HPDE6-E6E7 (cell line): ENCODE data around the gene GTF3A.

Experiments
- DNase-seq: peaks from one replicate; pipeline ENCODE4 v3.0.0; 2011; ENCODE audit warnings: missing footprints; ENCODE audit errors: extremely low spot score

The GTF3A gene

GRCh38 chr13:27405546-27406134 is 18.8 kb upstream of the GTF3A start:
- no peak for DNase-seq

DNA sequence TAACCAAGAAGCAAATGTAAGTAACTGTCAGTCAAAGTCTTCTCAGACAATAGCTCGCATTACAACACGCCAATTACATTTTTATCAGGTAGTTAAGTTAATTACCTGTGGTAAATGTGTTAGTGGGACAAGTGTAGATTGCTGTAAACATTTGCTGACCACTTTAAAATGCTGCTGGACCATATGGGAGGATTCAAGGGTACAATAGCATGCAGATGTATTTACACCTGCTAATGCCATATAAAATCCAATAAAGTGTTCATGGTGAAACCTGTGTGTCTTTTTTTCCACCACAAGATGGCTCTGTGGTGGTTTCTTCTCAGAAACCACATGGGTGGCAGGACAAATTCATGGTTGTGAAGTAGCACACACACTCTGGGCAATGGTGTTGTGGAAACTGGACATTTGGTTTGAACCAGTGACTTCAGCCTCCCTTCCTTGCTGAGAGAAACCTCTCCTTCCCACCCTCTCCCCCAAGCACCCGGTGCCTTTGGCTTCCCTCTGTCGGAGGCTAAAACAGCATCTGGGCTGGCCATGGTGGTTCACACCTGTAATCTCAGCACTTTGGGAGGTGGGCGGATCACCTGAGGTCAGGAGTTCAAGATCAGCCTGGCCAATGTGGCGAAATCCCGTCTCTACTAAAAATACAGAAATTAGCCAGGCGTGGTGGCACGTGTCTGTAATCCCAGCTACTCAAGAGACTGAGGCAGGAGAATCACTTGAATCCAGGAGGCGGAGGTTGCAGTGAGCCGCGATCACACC is 18.1 kb upstream of the GTF3A start:
- no peak for DNase-seq

DNA sequence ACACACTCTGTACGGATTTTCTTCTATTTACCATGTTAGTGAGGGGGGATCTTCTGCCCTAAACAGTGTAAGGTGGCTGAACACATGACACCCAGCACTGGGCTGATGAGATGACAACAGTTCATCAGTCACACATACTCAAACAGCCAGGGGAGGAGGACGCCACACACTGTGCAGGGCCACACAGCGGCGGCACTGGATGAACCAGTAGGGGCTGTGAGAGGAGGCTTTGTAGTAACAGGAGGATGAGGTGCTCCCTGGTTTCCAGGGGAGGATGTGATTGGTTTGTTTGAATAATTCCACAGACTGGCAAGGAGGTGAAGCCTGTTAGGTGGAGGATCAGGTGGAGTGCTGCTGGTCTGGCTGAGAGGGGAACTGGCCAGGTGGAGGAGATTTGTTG is 16.3 kb upstream of the GTF3A start:
- no peak for DNase-seq

- no peak for DNase-seq
Observed at GRCh38 chr13:27409013-27409412, 15.4 kb upstream of the GTF3A start.

GRCh38 chr13:27411341-27411740 is 13.1 kb upstream of the GTF3A start:
- DNase-seq, result no peak

GRCh38 chr13:27415116-27415515 is 9.3 kb upstream of the GTF3A start:
- no peak for DNase-seq

GRCh38 chr13:27419328-27419727 is 5.1 kb upstream of the GTF3A start:
- DNase-seq, result no peak

DNA sequence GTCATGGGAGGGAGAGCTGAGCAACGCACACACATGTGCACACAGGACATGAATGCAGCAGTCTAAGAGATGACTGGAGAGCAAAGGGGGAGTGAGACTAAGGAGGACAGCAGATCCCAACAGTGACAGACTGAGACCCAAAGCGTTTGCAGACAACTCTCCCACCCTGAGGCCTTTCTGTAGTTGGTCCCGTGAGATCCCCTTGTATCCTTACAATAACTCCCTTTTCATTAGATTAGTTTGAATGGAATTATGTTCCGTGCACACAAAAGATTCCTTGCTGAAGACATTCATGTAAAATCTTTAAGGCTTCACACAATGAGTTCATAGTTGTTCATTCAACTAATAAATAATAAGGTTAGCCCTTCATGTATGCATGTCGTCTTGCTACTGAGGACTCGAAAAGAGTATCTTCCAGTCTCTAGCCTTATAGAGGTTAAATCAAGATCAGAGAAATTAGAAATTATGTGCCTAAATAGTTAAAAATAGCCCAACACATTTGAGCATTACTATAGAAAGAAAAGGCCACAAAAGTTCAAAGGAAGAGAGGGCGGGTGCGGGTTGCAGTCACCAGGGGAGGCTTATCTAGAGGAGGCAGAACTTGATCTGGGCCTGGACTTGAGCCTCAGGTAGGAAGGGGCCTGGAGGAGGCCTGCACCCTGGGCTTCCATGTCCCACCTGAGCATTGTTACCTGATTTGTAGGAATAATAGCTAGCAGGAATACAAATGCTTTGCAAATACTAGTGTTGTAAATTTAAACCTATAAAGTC is 3.1 kb upstream of the GTF3A start:
- no peak for DNase-seq

DNA sequence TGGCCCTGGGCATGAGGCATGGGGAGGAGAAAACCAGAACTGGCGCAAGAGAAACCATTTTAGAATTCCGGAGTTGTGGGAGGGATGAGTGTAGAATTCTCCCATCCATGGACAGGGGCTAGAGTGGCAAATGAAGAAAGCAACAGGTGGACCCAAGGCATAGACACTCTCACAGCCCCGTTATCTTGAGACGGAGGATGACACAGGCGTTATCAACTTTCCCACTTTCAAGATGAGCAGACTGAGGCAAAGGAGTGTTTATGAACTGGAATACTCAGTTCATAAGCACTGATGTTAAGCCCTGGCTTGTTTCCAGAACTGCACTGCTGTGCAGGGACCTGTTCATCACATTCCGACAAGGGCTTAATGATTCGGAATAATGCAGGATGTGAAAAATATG is 1.1 kb upstream of the GTF3A start:
- no peak for DNase-seq

GRCh38 chr13:27425158-27425917 is 919 bp downstream of the GTF3A start:
- no peak for DNase-seq

DNA sequence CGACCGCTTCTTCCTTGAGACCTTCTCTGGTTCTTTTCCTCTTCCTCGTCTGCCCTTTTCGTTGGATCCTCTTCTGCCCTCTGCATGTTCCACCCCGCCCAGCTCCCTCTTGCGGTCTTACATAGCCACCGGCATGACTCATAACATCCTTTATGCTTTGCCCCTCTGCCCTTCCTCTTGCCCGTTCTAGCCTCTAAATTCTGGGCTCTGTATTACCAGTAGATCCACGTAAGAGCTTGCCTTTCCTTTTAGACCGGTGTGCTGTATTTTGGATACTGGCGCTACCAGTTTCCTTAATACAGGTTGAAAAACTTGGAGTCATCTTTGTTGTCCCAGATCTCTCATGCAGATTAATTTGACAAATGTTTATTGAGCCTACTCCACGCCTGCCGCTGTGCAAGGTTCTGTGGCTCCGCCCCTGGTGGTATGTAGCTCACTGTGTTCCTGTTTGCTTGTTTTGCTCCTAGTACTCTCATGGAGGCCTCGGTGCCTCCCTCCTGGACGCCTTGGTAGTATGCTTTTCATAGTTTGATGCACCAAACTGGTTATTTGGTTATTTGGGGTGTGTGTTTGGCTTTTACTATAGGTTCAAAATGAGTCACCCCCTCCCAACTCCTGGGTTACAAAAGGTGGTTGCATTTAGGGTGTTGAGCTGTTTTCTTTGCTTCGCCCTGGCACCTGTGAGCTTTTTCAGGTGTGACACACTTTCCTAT is 1.7 kb downstream of the GTF3A start:
- DNase-seq, result no peak

DNA sequence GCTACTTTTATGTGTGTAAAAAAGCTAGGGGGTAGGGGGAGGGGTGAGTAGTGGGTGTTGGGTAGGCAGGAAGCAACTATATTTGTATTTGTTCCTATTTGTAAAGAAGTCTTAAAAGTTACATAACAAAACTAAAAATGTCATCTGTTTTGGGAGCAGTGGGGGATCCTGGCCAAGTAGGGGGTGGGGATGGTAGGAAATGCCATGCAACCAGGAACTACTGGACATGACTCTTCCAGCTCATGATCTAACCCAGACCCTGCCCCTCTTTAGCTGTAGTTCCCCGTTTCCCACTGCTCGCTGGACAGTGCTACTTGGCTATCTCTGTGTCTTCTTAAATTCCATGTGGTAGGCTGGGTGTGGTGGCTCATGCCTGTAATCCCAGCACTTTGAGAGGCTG is 3.2 kb downstream of the GTF3A start:
- no peak for DNase-seq

DNA sequence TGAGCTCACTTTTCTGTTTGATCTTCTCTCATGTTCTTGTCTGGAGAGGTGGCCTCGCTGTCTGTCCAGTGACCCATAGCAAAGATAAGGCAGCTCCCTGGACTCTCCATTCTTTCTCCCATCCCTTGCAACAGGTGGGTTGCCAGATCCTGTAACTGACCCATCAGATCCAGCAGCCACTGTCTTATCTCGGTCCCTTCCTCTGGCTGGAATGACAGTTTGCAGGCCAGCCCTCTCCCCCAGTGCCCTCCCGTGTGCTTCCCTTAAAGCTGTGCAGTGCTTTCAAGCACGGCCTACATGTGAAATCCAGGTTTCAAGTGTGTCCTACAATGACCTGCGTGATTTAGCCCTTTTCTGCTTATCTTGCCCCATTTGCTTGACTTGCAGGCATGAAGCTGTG is 3.7 kb downstream of the GTF3A start:
- no peak for DNase-seq

DNA sequence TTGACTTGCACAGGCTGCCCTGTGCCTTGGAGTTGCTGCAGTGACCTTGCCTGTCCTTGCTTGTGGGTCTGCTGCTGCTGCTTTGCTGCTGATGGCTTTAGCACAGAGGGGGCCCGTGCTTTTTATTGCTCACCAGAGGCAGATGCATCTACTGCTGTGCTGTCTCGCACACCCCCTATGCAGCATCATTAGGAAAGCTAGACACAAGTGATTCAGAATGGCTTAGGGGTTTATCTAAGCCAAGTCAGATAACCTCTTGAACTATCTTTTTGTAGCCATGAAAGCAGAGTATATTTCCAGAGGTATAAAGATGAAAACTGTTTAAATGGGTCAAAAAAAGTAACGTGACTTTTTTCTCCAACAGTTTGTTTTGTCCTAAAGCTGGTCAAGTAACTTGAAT is 7.8 kb downstream of the GTF3A start:
- no peak for DNase-seq

- no peak for DNase-seq
Observed at GRCh38 chr13:27432611-27433210, 8.3 kb downstream of the GTF3A start.

- no peak for DNase-seq
Observed at GRCh38 chr13:27437126-27437525, 12.7 kb downstream of the GTF3A start.

- DNase-seq, result no peak
Observed at GRCh38 chr13:27440408-27440807, 16.0 kb downstream of the GTF3A start.

DNA sequence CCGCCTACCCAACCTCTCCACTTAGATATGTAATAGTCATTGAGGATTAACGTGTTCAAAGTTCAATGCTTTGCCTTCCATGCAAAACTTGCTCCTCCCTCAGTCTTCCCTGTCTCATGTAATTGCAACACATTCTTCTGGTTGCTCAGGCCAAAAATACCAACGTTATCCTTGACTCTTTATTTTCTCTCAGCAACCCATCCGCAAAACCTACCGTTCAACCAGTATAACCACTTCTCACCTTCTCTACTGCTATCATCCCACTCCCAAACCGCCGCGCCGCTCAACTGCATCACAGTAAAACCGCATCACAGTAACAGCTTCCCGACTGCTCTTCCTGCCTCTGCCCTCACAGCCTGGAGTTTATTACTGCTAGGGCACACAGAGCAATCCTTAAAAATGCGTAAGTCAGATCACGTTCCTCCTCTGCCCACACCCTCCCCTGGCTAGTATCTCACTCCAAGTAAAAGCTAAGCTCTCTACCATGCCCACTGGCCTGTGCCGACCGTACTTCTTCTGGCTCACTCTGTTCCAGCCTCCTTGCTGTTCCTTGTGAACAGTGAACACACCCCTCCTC is 17.7 kb downstream of the GTF3A start:
- no peak for DNase-seq

GRCh38 chr13:27442797-27443196 is 18.4 kb downstream of the GTF3A start:
- no peak for DNase-seq

GRCh38 chr13:27446986-27447583 is 22.7 kb downstream of the GTF3A start:
- DNase-seq, result no peak
